ENCODE measurements around the gene TSPAN6. TPM values are rescaled to one million over a fixed set of nuclear protein-coding genes. Genes with fewer than 3 reads are reported as not detected.

The TSPAN6 gene
- total and polyA plus RNA-seq, 12 donors, result 12.5 to 70.4 (median 26.2) TPM

- H3K4me1 ChIP-seq (replicated peaks in 1 of 2), result no peaks in the 10 kb centered on the region
- no peaks in the 10 kb centered on the region for H3K36me3 ChIP-seq (replicated peaks in 1 of 2)
- no peaks in the 10 kb centered on the region for H3K9me3 ChIP-seq (replicated peaks in 1 of 3)
- no peak for TF ChIP-seq POLR2A (IDR thresholded peaks at IDR 0.05)
- TF ChIP-seq, protein P1, sequence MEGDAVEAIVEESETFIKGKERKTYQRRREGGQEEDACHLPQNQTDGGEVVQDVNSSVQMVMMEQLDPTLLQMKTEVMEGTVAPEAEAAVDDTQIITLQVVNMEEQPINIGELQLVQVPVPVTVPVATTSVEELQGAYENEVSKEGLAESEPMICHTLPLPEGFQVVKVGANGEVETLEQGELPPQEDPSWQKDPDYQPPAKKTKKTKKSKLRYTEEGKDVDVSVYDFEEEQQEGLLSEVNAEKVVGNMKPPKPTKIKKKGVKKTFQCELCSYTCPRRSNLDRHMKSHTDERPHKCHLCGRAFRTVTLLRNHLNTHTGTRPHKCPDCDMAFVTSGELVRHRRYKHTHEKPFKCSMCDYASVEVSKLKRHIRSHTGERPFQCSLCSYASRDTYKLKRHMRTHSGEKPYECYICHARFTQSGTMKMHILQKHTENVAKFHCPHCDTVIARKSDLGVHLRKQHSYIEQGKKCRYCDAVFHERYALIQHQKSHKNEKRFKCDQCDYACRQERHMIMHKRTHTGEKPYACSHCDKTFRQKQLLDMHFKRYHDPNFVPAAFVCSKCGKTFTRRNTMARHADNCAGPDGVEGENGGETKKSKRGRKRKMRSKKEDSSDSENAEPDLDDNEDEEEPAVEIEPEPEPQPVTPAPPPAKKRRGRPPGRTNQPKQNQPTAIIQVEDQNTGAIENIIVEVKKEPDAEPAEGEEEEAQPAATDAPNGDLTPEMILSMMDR (IDR thresholded peaks at IDR 0.05), result no peak
- H3K4me3 ChIP-seq, result no peak overlapping the region
- peaks cover 8% of the 10 kb centered on the region for H3K27me3 ChIP-seq
- 40 to 60% (median 48%) methylated on average over 2 of the region's 2 CpGs for WGBS, 4 donors
- no peak overlapping the region for H3K27ac ChIP-seq
- intact Hi-C loops (cut with DNase I), result no loop called here
- DNase-seq, result no peak
These were observed 38.1 kb upstream of the TSPAN6 start for GRCh38 chrX:100674705-100675104.

- intact Hi-C loops (cut with DNase I), result no loop called here
- no peak for TF ChIP-seq POLR2A (IDR thresholded peaks at IDR 0.05)
- TF ChIP-seq, protein P1 (IDR thresholded peaks at IDR 0.05), result no peak
- Histone ChIP-seq H3K27me3 (peaks cover 8% of the 10 kb centered on the region), H3K4me3 (no peak overlapping the region), H3K9me3 (replicated peaks in 1 of 3) (no peaks in the 10 kb centered on the region), H3K27ac (peak overlapping the region in 1 of 5 donors; percentile 43), H3K4me1 (replicated peaks in 1 of 2) (no peaks in the 10 kb centered on the region), H3K36me3 (replicated peaks in 1 of 2) (no peaks in the 10 kb centered on the region)
- DNase-seq, result peak in 1 of 7 donors; percentile 16
- 47 to 53% (median 49%) methylated on average over 3 of the region's 3 CpGs for WGBS, 4 donors
These were observed 36.9 kb upstream of the TSPAN6 start for GRCh38 chrX:100673397-100673953.

- Histone ChIP-seq H3K4me1 (replicated peaks in 1 of 2) (no peaks in the 10 kb centered on the region), H3K27ac (peak overlapping the region in 1 of 5 donors; percentile 43), H3K4me3 (no peak overlapping the region), H3K27me3 (peaks cover 8% of the 10 kb centered on the region), H3K9me3 (replicated peaks in 1 of 3) (no peaks in the 10 kb centered on the region), H3K36me3 (replicated peaks in 1 of 2) (no peaks in the 10 kb centered on the region)
- no peak for TF ChIP-seq POLR2A (IDR thresholded peaks at IDR 0.05)
- TF ChIP-seq, protein P1 (IDR thresholded peaks at IDR 0.05), result no peak
- intact Hi-C loops (cut with DNase I), result no loop called here
- DNase-seq, result no peak
- 60 to 100% (median 78%) methylated on average over 2 to 3 of the region's 3 CpGs for whole genome bisulfite sequencing, 4 donors
These were observed 36.4 kb upstream of the TSPAN6 start for GRCh38 chrX:100672966-100673365.

DNA sequence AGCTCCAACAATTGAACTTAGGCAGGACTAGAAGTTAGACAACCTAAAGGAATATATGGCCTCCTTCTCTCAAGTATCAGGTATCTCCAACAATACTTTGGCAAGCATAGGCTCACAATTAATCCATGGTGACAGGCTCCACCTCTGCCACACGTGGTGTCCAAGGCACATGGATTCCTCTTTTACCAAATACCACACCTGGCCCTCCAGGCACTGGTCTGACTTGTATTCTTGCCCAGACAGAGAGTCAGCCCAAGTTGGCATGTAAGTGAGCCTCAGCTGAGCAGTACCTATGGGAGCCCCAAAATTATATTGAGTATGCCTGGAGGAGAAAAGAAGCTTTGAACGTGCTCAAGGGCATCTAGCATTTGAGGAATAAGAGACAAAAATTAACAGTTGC lies 27.0 kb upstream of the TSPAN6 start:
- no peaks in the 10 kb centered on the region for H3K36me3 ChIP-seq (replicated peaks in 1 of 2)
- H3K9me3 ChIP-seq (replicated peaks in 1 of 3), result no peaks in the 10 kb centered on the region
- DNase-seq, result no peak
- TF ChIP-seq, protein P1 (IDR thresholded peaks at IDR 0.05), result no peak
- TF ChIP-seq POLR2A (IDR thresholded peaks at IDR 0.05), result no peak
- H3K27ac ChIP-seq, result no peak overlapping the region
- intact Hi-C loops (cut with DNase I), result no loop called here
- peaks cover 28% of the 10 kb centered on the region for H3K27me3 ChIP-seq
- 38 to 67% (median 45%) methylated on average over 2 of the region's 2 CpGs for WGBS, 4 donors
- H3K4me1 ChIP-seq (replicated peaks in 1 of 2), result no peaks in the 10 kb centered on the region
- no peak overlapping the region for H3K4me3 ChIP-seq

Measured in adrenal gland (tissue), 12 donors.